GM19397 (cell line): ENCODE measurements around the gene NFASC.

ENCODE experiments used
- ATAC-seq: cut with Tn5 transposase; IDR thresholded peaks from one replicate; pipeline ENCODE4 v1.9.1; 2021; ENCODE audit warnings: mild to moderate bottlenecking, moderate library complexity; ENCODE audit not compliant: unreplicated experiment

NFASC gene

DNA sequence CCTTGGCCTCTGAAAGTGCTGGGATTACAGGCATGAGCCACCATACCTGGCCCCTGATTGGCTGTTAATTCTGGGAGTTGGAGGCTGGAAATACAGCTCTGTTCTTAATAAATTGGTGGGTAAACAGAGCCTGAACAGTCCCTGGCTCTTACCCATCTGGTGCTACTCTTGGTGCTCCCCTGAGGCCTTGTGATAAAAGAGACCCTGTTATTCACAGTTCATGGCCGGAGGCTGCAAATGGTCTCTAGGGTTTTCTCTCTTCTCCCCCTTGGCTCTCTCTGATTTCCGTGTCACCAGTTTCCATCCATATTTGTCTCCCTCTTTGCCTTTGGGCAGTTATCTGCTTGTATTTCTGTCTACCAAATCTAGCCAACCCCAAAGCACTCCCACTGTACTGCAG is 17.2 kb downstream of the NFASC start:
- ATAC-seq = no peak

DNA sequence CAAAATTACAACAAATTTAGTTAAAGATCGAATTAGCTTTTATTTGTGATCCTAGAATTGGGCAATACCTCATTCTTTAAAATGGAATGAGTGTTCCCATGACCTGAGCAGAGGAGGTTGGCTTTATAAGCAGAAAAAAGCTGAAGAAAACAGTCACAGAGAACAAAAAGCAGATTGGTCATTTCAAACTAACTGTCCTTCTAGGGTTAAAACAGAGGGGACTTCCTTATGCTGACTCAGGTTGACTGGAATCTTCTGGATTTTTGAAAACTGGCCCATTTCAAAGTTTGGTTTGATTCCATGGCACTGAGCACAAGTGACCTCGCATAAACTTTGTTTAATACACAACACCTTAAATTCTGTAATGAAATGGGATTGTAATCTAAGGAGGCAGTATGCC is 17.6 kb downstream of the NFASC start:
- no peak for ATAC-seq

DNA sequence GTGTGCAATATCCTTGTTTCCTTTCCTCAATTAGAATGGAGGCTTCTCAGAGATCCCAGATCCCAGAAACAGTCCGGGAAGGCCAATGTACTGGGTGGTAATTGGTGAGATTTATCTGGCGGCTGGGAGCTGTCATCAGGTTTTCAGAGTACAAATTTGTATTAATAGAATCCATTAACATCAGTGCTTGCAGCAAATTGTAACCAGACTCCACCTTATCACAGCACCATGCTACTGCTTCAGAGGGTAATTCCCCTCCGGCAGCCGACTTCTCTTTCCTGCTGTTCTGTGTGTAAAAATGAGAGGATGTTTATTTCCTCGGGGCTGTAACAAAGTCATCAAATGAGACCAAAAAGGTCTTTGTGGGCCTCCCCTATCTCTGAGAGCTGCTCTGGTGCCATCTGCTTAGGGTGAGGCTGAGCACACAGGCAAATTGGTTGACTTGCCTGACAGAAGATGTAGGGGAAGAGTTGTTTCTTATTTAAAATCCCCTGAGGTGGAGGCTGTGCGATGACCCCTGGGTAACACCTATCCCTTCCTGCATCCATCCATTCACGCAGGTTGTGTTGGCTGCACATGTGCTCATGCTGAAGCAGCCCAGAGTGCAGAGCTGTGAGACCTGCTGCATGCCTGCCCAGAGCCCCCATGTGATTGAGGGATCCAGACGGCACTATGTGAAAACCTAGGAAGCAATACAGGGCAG is 19.2 kb downstream of the NFASC start:
- no peak for ATAC-seq

DNA sequence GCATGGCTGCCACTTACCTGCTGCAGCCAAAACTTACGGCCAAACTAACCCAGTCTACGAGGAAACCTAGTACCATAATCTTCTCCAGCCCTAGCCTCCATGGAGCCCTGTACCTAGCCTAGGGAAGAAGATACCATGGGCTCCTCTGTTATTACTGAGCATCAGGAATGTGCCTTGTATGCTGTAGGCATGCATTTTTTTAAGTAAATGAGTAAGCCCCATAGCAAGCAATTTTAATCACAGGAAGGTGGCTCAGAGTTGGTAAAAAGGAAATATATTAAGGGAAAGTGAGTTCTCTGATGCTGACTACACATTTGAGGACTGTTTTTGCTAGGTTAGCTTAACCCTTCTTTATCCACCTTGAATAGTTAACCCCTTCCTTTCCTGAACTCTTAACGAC is 21.2 kb downstream of the NFASC start:
- no peak for ATAC-seq

DNA sequence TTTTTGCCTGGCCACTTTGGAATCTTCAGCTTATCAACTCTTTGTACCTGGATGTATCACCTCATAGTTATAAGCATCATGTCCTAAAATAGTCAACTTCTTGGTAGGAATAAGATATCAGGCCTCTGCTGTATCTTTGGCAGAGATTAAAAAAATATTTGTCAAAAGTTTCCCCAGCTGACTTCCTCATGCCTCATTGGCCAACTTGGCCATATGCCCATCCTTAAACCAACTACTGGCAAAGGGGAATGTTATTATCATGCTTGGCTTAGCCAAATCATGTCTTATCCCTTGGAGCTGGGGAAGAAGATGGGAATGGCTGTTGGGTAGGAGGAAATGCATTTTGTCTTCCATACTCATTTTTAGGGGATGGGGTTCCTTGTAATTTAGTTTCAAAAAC is 23.4 kb downstream of the NFASC start:
- ATAC-seq = no peak

DNA sequence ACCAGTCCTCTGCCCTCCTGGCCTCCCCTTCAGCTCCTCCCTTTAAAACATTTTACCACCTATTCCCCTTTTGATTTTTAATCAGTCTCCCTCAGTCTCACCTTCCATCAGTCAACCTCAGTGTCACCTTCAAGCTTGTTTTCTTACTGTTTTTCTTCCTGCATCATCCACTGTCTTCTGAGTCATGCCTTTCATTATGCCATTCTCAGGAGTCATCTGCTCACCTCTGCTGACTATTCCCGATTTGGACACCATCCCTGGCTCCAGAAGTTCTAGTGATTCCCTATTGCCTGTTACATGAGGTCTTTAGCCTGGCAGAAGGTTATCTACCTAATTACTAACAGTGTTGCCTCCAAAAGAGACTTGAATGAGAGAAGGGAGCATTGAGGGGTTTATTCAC is 23.9 kb downstream of the NFASC start:
- ATAC-seq = no peak

DNA sequence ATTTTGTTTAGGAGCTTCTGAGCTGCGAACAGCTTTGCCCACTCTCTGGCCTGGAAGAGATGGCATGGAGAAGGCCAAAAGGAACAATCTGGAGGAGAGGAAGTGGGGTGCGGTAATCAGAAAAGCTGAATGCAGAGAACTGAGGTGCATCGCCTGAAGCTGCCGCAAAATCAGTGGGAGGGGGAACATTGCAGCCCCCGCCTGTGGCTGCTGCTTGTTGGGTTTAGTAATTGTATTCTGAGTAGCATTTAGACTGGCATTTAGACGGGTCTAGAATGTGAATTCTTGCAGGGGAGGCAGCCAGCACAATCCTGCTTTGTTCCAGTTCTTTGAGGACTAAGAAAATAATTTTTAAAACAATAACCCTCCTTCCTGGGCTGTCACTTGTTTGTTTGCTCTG is 25.4 kb downstream of the NFASC start:
- no peak for ATAC-seq

DNA sequence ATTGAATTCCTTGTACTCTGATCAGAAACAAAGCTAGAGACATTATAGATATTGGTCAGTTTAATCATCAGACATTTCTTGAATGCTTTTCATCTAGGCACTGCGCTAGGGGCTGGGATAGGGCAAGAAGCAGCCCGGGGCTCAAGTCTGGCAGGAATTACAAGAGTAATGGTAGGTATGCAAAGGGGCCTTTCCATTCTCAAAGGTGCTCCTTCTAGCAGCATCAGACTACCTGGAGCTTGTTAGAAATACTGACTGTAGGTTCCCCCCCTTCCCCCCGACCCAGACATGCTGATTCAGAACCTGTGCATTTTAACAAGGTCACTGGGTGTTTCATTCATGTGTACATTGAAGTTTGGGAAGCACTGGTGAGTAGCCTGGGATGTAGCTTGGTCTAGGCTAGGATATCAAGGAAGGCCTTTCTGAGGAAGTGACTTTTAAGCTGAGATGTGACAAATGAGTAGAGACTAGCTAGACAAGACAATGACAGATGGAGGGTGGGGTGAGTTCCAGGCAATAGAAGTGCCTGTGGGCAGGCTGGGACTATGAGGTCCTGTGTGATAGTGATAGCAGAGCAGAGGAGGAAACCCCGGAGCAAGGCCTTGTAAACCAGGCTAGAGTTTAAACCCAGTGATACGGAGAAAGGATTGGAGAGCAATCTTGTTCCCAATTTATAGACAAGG is 26.3 kb downstream of the NFASC start:
- no peak for ATAC-seq

DNA sequence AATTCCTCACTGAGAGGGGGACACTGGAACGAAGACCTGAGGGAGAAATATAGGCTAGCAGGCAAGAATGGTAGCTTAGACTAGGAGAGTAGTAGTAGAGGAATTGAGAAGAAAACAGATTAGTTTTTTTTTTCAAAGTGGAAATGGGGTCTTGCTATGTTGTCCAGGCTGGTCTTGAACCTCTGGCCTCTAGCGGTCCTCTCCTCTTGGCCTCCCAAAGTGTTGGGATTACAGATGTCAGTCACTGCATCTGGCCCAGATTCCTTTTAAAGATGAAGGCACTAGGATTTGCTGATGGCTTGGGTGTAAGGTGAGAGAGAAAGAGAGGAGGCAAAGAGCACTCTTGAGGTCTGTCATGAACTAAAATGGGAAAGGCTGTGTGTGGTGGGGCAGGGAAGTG is 30.1 kb downstream of the NFASC start:
- no peak for ATAC-seq

DNA sequence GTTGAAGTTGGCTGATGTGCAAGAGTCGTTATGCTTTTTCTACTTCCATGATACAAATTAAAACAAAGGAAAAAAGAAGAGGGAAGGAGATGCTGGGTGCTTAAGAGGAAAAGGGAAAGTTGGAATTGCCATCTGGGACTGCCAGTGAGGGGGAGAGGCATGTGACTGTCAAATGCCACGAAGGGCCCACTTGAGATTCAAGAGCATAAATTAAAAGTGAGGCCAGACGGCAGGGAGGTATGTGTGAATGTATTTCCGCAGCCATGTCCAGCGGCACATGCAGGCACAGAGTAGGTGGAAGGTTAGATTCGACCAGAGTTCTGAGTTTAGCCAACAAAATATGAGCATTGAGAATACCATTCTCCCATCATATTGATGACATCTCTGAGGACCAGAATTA is 32.0 kb downstream of the NFASC start:
- no peak for ATAC-seq

DNA sequence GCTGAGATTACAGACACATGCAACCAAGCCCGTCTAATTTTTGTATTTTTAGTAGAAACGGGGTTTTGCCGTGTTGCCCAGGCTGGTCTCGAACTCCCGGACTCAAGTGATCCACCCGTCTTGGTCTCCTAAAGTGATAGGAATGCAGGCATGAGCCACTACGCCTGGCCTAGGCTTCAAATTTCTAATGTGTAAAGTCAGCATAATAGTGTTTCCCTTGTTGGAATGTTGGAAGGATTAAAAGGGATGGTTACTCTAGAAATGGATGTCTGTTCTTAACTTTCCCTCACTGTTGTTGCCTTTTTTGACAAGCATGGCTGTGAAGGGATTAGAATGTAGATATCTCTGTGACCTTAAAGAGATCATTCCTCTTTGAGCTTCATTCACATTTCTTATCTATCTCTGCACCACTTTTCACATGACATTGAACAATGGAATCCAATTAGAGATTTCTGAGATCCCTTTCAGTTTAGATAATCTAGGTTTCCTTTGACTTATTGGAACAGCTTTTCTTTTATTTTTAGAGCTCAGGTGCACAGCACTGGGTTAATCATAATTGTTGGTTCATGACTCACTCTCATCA is 33.7 kb downstream of the NFASC start:
- ATAC-seq = no peak

DNA sequence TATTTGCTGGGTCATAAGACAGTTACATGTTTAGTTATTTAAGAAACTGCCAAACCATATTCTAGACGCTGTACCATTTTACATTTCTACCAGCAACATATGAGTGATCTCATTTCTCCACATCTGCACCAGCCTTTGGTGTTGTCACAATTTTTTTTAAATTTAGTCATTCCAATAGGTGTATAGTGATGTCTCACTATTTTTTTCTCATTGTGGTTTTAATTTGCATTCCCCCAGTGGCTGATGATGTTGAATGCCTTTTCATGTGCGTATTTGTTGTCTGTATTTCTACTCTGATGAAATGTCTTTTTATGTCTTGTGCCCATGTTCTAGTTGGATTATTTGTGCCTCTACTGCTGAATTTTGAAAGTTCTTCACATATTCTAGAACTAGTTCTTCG is 38.4 kb downstream of the NFASC start:
- no peak for ATAC-seq

DNA sequence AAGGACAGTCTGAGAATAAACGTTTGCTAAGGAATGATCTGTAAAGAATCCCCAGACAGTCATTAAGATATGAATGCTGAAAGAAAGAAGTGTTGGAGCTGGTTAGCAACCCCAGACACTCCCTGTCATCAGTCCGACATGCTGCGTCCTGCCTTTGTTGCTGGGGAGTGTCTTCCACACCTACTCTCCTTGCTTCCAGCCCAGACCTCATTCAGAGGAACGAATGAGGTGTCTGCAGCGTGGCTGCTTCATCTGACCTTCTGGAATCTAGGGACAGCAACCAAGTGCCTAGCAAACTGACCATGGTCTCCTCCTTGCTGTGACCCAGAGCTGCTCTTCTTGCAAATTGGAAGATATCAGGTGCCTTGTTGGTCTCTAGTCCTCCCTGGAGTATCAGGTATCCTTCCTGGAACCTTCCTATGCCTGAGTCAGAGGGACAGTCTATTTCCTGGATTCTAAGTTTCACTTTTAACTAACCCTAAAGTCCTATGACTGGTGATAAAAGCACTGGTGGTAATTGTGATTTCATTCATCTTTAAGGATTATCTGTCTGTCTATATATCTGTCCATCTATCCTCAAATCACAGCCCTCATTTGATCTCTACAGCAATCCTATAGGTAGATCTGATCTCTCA is 45.3 kb downstream of the NFASC start:
- ATAC-seq = no peak

DNA sequence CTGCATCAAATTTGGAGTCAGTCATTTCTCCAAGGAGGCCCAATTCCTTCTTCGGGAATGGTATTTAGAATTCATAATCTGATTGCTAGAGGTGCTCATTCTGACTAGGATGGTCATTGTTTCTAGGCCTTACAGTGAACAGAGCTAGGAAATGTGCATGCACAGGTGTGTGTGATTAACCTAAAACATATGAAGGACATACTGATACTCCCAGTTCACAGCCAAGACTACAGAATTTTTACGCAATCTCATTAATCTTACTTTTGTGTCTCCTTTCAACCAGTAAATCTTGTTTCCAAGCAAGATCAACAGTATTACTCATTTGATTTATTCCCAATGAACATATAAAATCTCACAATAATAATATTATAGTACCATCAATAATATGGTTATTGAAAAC is 47.1 kb downstream of the NFASC start:
- ATAC-seq = no peak

DNA sequence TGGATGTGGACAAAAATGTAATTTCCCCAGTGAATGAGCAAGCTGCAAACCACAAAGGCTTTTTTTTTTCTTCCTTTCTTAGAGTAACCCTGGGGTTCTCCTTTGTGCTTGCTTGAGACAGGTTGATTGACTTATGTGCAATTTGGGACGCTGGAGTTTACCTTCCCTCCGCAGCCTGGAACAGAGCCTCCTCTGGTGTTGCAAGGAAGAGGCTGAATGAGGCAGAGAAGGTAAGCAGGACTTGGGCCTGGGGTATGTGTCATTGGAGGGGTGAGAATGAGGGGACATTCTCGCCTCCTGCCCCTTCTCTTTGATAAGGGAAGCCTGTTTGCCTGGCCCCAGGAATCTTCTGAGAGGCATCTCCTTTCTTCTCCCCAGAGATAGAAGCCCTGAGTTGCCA is 49.8 kb downstream of the NFASC start:
- no peak for ATAC-seq

DNA sequence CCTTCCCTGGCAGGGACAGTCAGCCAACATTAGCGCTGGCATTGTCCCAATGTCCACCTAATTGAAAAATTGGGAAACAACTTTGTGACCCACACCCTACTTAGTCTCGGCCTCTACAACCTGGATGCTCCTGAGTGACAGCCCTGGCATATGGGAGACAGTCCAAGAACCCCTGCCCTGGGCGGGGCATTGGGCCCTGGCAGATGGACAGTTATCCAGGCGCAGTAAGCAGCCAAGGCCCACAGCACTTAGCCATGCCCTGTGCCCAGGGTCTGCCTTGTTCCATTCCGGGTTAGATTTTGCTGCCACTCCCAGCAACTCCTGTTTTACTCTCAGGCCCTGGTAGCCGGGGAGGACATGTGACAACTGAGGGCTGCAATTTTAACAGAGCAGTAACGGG is 50.3 kb downstream of the NFASC start:
- no peak for ATAC-seq

DNA sequence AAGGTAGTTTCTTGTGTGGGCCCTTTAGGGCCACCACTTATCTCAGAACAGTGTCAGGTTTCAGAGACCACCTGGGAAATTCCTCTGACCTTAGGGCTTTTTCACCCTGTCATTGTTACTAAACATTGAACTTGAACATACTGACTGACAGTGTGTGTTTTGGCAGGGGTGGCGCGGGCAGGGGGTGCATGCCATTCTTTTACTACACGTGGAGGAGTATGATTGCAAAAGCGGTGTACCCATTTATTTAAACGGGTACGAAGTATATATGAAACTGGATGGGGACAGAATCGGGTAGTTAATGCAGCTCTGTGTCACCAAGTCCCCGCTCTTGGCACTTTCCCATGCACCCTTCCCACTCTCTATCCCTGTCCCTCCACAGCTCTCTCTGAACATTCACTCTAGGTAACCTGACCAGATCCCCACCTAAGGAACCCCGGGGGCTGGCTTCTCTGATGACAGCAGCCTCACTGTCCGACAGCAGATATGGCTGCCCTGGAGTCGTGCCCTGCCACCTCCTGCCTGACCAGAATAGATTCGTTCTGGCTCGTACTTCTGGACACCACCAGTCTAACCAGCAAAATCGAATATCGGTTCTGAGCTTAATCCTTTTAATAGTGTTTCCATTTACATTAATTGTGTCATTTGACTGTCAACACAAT is 51.3 kb downstream of the NFASC start:
- ATAC-seq = no peak

DNA sequence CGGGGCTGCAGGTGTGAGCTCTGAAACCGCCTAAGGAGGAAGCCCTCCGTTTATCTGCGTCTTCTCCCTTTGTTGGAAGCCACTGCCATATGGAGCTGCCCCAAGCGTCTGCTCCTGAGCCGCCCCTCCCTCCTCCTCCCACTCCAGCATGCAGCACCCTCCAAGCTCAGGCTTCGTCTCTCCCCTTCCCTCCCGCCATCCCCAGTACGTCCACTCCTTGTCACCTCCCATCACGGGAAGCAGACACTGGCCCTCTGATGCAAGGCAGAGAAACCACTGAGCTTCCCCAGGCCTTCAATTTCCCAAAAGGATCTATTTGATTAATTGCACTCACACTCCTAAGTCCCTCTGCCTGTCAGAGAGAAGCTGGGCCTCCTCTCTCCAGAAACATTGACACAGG is 52.5 kb downstream of the NFASC start:
- ATAC-seq = no peak

DNA sequence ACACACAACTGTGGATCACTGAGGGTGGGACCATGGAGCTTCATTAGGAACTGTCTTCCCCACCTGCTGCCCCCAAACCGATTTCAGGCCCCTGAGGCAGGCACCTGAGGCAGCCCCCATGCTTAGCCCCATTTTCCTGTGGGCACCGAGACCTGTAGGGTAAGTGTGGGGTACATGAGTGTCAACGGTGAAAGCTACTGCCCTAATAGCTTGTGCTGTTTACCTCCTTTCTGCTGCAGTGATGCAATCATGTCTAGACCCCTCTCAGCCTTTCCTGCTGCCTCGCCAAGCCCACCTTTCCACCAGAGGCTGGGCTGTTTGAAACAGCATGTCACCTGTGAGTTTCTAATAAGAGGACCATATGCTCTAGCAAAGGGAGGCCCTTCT is 53.0 kb downstream of the NFASC start:
- ATAC-seq = no peak

DNA sequence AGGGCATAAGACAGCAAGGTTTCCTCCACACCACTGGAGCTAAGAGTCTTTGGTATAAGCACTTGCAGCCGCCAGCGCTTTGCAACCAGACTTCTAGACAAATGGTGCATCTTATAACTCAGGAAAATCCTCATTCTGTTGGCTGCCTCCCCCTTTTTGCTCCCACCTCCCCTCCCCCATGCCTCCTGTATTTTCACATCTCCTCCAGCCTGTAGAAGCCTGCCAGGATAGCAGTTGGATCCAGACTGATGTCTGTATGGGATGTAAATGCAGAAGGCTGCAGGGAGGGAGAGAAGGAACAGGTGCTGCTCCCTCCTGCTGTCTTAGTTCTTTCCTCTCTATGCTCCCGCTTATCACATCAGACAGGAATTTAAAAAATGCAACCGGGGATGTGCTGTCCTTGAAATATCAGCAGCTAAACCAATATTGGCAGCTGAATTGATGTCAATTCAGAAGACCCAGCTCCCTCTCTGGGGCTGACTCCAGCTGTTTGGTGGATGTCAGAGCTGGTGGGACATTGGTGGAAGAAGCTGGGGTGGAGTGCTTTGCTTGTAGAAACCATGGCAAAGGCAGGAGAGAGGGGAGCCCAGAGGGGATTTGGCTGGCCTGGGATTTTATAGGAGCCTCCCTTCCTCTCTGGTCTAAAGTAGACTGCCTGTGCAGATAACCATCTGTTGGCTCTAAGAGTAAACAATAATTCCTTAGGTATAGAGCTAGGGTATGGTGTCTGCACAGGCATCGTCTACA is 53.5 kb downstream of the NFASC start:
- ATAC-seq = no peak

DNA sequence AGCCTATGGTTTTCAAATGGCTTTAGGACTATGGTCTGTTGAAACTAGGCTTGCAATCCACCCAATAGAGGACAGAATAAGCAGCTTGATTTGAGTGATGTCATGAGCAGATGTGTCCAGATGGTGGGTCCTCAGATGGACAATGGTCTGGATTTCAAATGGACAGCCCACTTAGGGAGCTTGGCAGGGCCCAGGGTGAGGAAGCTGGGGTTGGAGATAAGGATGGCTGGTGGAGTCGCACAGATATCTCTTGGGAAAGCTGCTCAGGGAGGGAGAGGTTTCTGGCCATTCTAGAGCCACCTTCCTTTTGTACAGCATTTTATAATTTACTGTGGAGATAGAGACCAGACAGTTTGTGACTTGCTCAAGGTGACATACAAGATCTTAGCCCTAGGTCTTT is 55.0 kb downstream of the NFASC start:
- ATAC-seq = no peak
